GM18511 (cell line): Measurements from ENCODE around the gene C9.
"Not testable (repeated sequence)": the region's sequence is repeated elsewhere in the genome, so short reads cannot be mapped to it uniquely, and the experiment has no call there.

Source experiments
- ATAC-seq: cut with Tn5 transposase; IDR thresholded peaks from one replicate; pipeline ENCODE4 v1.9.1; 2021; ENCODE audit warnings: mild to moderate bottlenecking, moderate library complexity; ENCODE audit not compliant: unreplicated experiment

The C9 gene

GRCh38 chr5:39364367-39364766, at the start of gene C9:
Gene C9, minus strand, starts transcription at chr5:39364495. Its CDS starts 31 bp downstream, at chr5:39364464.
- no peak for ATAC-seq

- no peak for ATAC-seq
Measured at GRCh38 chr5:39413771-39414170, 49.5 kb upstream of the C9 start.

GRCh38 chr5:39412721-39413394, 48.6 kb upstream of the C9 start:
- no peak for ATAC-seq

GRCh38 chr5:39411985-39412384, 47.7 kb upstream of the C9 start:
- ATAC-seq, result no peak

GRCh38 chr5:39411061-39411460, 46.8 kb upstream of the C9 start:
- ATAC-seq, result no peak

GRCh38 chr5:39409033-39409432, 44.7 kb upstream of the C9 start:
- no peak for ATAC-seq

- ATAC-seq, result no peak
Measured at GRCh38 chr5:39405083-39405843, 41.0 kb upstream of the C9 start.

GRCh38 chr5:39403761-39404160, 39.5 kb upstream of the C9 start:
- not testable (repeated sequence) for ATAC-seq

- not testable (repeated sequence) for ATAC-seq
Measured at GRCh38 chr5:39402140-39402539, 37.8 kb upstream of the C9 start.

- no peak for ATAC-seq
Measured at GRCh38 chr5:39400713-39401578, 36.7 kb upstream of the C9 start.

- no peak for ATAC-seq
Measured at GRCh38 chr5:39399135-39400036, 35.1 kb upstream of the C9 start.

GRCh38 chr5:39396843-39397242, 32.5 kb upstream of the C9 start:
- ATAC-seq, result no peak

GRCh38 chr5:39395521-39395920, 31.2 kb upstream of the C9 start:
- no peak for ATAC-seq

- no peak for ATAC-seq
Measured at GRCh38 chr5:39394946-39395345, 30.7 kb upstream of the C9 start.

- ATAC-seq, result no peak
Measured at GRCh38 chr5:39390945-39391344, 26.6 kb upstream of the C9 start.

GRCh38 chr5:39387293-39387692, 23.0 kb upstream of the C9 start:
- no peak for ATAC-seq

GRCh38 chr5:39384271-39384670, 20.0 kb upstream of the C9 start:
- ATAC-seq, result no peak

- ATAC-seq, result no peak
Measured at GRCh38 chr5:39381376-39381775, 17.1 kb upstream of the C9 start.

- no peak for ATAC-seq
Measured at GRCh38 chr5:39379693-39380092, 15.4 kb upstream of the C9 start.

- ATAC-seq, result no peak
Measured at GRCh38 chr5:39377613-39378012, 13.3 kb upstream of the C9 start.
